IPS-NIHi7 (cell line): ENCODE measurements around the gene SWI5.

Source experiments
- DNase-seq: peaks from one replicate; pipeline ENCODE4 v3.0.0; 2012; ENCODE audit warnings: mixed read lengths; ENCODE audit errors: extremely low spot score

The SWI5 gene

GRCh38 chr9:128251732-128252100 lies 24.4 kb upstream of the SWI5 start:
- no peak for DNase-seq

- no peak for DNase-seq
Observed at GRCh38 chr9:128252317-128253139, 23.5 kb upstream of the SWI5 start.

GRCh38 chr9:128253140-128253990 lies 22.7 kb upstream of the SWI5 start:
- no peak for DNase-seq

- DNase-seq: no peak
Observed at GRCh38 chr9:128253991-128254346, 22.1 kb upstream of the SWI5 start.

- no peak for DNase-seq
Observed at GRCh38 chr9:128254362-128254761, 21.7 kb upstream of the SWI5 start.

GRCh38 chr9:128254855-128255759 lies 21.0 kb upstream of the SWI5 start:
- peak; percentile 92 for DNase-seq

- DNase-seq: no peak
Observed at GRCh38 chr9:128257086-128257825, 18.8 kb upstream of the SWI5 start.

GRCh38 chr9:128257907-128258306 lies 18.2 kb upstream of the SWI5 start:
- no peak for DNase-seq

- DNase-seq: no peak
Observed at GRCh38 chr9:128258326-128258725, 17.8 kb upstream of the SWI5 start.

GRCh38 chr9:128259156-128259555 lies 16.9 kb upstream of the SWI5 start:
- no peak for DNase-seq

GRCh38 chr9:128260340-128260739 lies 15.7 kb upstream of the SWI5 start:
- no peak for DNase-seq

GRCh38 chr9:128262687-128263086 lies 13.4 kb upstream of the SWI5 start:
- DNase-seq: no peak

GRCh38 chr9:128265348-128265847 lies 10.7 kb upstream of the SWI5 start:
- no peak for DNase-seq

GRCh38 chr9:128266868-128267590 lies 9.0 kb upstream of the SWI5 start:
- DNase-seq: no peak

GRCh38 chr9:128271112-128271511 lies 5.0 kb upstream of the SWI5 start:
- DNase-seq: no peak

GRCh38 chr9:128271512-128271911 lies 4.6 kb upstream of the SWI5 start:
- DNase-seq: no peak

GRCh38 chr9:128274245-128274644 lies 1.8 kb upstream of the SWI5 start:
- no peak for DNase-seq

- peak; percentile 76 for DNase-seq
Observed at GRCh38 chr9:128275198-128276007, 673 bp upstream of the SWI5 start, which contains the start of gene GOLGA2. Gene GOLGA2, minus strand, starts transcription at chr9:128276007. Its CDS starts 31 bp downstream, at chr9:128275976.

- DNase-seq: peak; percentile 63
Observed at GRCh38 chr9:128276574-128277270, 646 bp downstream of the SWI5 start.
